Measurements from ENCODE around the gene SLC23A3. TPM values are rescaled to one million over a fixed set of nuclear protein-coding genes. Genes with fewer than 3 reads are reported as not detected.

Gene SLC23A3
- total RNA-seq, 1 experiment from 2014 or later = 1.7 TPM

GRCh38 chr2:219163156-219163555 lies 6.7 kb downstream of the SLC23A3 start:
- POLR2A ChIA-PET (ENCODE audit: unreplicated experiment) = no interaction called here
- H3K4me3 ChIP-seq (ENCODE audit: low read length) = no peak overlapping the region
- H3K4me2 ChIP-seq (ENCODE audit: low read length) = no peak overlapping the region
- H3K79me2 ChIP-seq (ENCODE audit: low read length) = 0 out of 2 replicates have a peak, but pooled peaks cover 4% of the 10 kb centered on the region
- H3K9me2 ChIP-seq (replicated peaks; ENCODE audit: low read length) = no peaks in the 10 kb centered on the region
- H3K4me1 ChIP-seq (ENCODE audit: insufficient read depth, low read length) = peaks cover 23% of the 10 kb centered on the region
- H3K9ac ChIP-seq (ENCODE audit: low read length) = no peak overlapping the region
- ATAC-seq (no peak), DNase-seq (no peak)
- H3K27me3 ChIP-seq (ENCODE audit: low read length) = no peaks in the 10 kb centered on the region
- intact Hi-C loops (cut with micrococcal nuclease) = loop anchor here (10.0 kb wide), 1 partner anchor 222 kb away; the partner anchor contains the start of gene DNPEP
- H4K20me1 ChIP-seq (ENCODE audit: low read length) = no peaks in the 10 kb centered on the region
- H3K36me3 ChIP-seq (ENCODE audit: low read depth, low read length) = no peaks in the 10 kb centered on the region
- CTCF ChIA-PET = interaction anchor here (0.6 kb wide), 1 partner anchor 174 kb away, joined by 5 read pairs; no protein-coding TSS in a partner anchor
- H3F3A ChIP-seq (ENCODE audit: low read length, unreplicated experiment) = no peaks in the 10 kb centered on the region
- no peak overlapping the region for H3K27ac ChIP-seq (ENCODE audit: low read length)
- H2AFZ ChIP-seq (ENCODE audit: low read length) = no peak overlapping the region
- no TSS peak for BruUV-seq (replicated peaks)
- TF ChIP-seq EZH2phosphoT487 (IDR thresholded peaks at IDR 0.05; ENCODE audit: borderline replicate concordance, low read length) (no peak), CTCF (conservative IDR thresholded peaks at IDR 0.05; ENCODE audit: low read depth, low read length) (no peak)
- no peaks in the 10 kb centered on the region for H3K9me3 ChIP-seq (ENCODE audit: low read length)

- POLR2A ChIA-PET (ENCODE audit: unreplicated experiment) = no interaction called here
Observed at GRCh38 chr2:219161097-219161496, 8.7 kb downstream of the SLC23A3 start.

More at GRCh38 chr2:219161097-219161496, 8.7 kb downstream of the SLC23A3 start:
- no peaks in the 10 kb centered on the region for H3K9me3 ChIP-seq (ENCODE audit: low read length)
- peak overlapping the region; percentile 79 for H3K4me3 ChIP-seq (ENCODE audit: low read length)
- peak overlapping the region; percentile 84 for H3K4me2 ChIP-seq (ENCODE audit: low read length)
- no peak for DNase-seq
- H3K27me3 ChIP-seq (ENCODE audit: low read length) = no peaks in the 10 kb centered on the region
- H3K36me3 ChIP-seq (ENCODE audit: low read depth, low read length) = no peaks in the 10 kb centered on the region
- H3K9ac ChIP-seq (ENCODE audit: low read length) = peak overlapping the region; percentile 83; the same call in 1 of the 2 replicates
- BruUV-seq (replicated peaks) = no TSS peak
- peaks cover 26% of the 10 kb centered on the region for H3K4me1 ChIP-seq (ENCODE audit: insufficient read depth, low read length)
- no peaks in the 10 kb centered on the region for H3F3A ChIP-seq (ENCODE audit: low read length, unreplicated experiment)
- 0 out of 2 replicates have a peak overlapping the region, but pooled peaks have one; percentile 62 for H3K27ac ChIP-seq (ENCODE audit: low read length)
- peak overlapping the region; percentile 85 for H2AFZ ChIP-seq (ENCODE audit: low read length)
- TF ChIP-seq CTCF (conservative IDR thresholded peaks at IDR 0.05; ENCODE audit: low read depth, low read length) (no peak), EZH2 (IDR thresholded peaks at IDR 0.05; ENCODE audit: low read length, unreplicated experiment) (no peak), EZH2phosphoT487 (IDR thresholded peaks at IDR 0.05; ENCODE audit: borderline replicate concordance, low read length) (no peak)
- ATAC-seq = no peak
- CTCF ChIA-PET = no interaction called here
- no peaks in the 10 kb centered on the region for H4K20me1 ChIP-seq (ENCODE audit: low read length)
- 0 out of 2 replicates have a peak, but pooled peaks cover 4% of the 10 kb centered on the region for H3K79me2 ChIP-seq (ENCODE audit: low read length)
- intact Hi-C loops (cut with micrococcal nuclease) = loop anchor here (10.0 kb wide), 1 partner anchor 224 kb away; the partner anchor contains the start of gene DNPEP
- H3K9me2 ChIP-seq (replicated peaks; ENCODE audit: low read length) = no peaks in the 10 kb centered on the region
